H9 (cell line): Measurements from ENCODE around the gene HTRA1. TPM values are rescaled to one million over a fixed set of nuclear protein-coding genes. Genes with fewer than 3 reads are reported as not detected.

Experiments
- DNase-seq: peaks from one replicate; pipeline ENCODE4 v3.0.0-alpha.2; 2017
- H2AFZ ChIP-seq: one replicate; pipeline ENCODE4 v1.6.1; 2013; ENCODE audit warnings: mild to moderate bottlenecking, low read length, control low read depth, moderate library complexity
- H2AK5ac ChIP-seq: 2 replicates; pipeline ENCODE4 v1.6.1; 2013; ENCODE audit warnings: low read length, control low read depth, mixed read lengths; ENCODE audit not compliant: insufficient read length
- H2BK120ac ChIP-seq: one replicate; pipeline ENCODE4 v1.6.1; 2013; ENCODE audit warnings: low read depth, mild to moderate bottlenecking, low read length, control low read depth, inconsistent platforms; ENCODE audit not compliant: poor library complexity, severe bottlenecking
- H2BK12ac ChIP-seq: 2 replicates; pipeline ENCODE4 v1.6.1; 2013; ENCODE audit warnings: low read length, control low read depth, mixed read lengths, low read depth; ENCODE audit not compliant: insufficient read length
- H2BK15ac ChIP-seq: 2 replicates; pipeline ENCODE4 v1.6.1; 2013; ENCODE audit warnings: low read depth, low read length, control low read depth
- H2BK20ac ChIP-seq: one replicate; pipeline ENCODE4 v1.6.1; 2013; ENCODE audit warnings: low read depth, mild to moderate bottlenecking, low read length, control low read depth, inconsistent platforms; ENCODE audit not compliant: poor library complexity, severe bottlenecking
- H2BK5ac ChIP-seq: 2 replicates; pipeline ENCODE4 v1.6.1; 2013; ENCODE audit warnings: low read length, control low read depth, mixed read lengths; ENCODE audit not compliant: insufficient read length
- H3K14ac ChIP-seq: 2 replicates; pipeline ENCODE4 v1.6.1; 2013; ENCODE audit warnings: low read length, control low read depth; ENCODE audit not compliant: insufficient read depth
- H3K18ac ChIP-seq: 2 replicates; pipeline ENCODE4 v1.6.1; 2013; ENCODE audit warnings: low read depth, mild to moderate bottlenecking, mixed read lengths, low read length, control low read depth; ENCODE audit not compliant: insufficient read length
- H3K23ac ChIP-seq: 2 replicates; pipeline ENCODE4 v1.6.1; 2013; ENCODE audit warnings: low read length, control low read depth, mixed read lengths, low read depth; ENCODE audit not compliant: insufficient read length
- H3K23me2 ChIP-seq: 2 replicates; pipeline ENCODE4 v1.6.1; 2013; ENCODE audit warnings: low read depth, mild to moderate bottlenecking, mixed read lengths, low read length, control low read depth; ENCODE audit not compliant: insufficient read length, poor library complexity, severe bottlenecking
- H3K27ac ChIP-seq: 2 replicates; pipeline ENCODE4 v1.5.1; 2013; ENCODE audit warnings: low read length, control low read depth, mixed read lengths, low read depth; ENCODE audit not compliant: insufficient read length
- H3K27me3 ChIP-seq: 2 replicates; pipeline ENCODE4 v1.6.1; 2013; ENCODE audit warnings: low read length, control low read depth, inconsistent platforms; ENCODE audit not compliant: insufficient read depth
- H3K4ac ChIP-seq: 2 replicates; pipeline ENCODE4 v1.6.1; 2013; ENCODE audit warnings: low read depth, mild to moderate bottlenecking, control low read depth, inconsistent platforms, low read length, moderate library complexity
- H3K4me1 ChIP-seq: 2 replicates; pipeline ENCODE4 v1.6.1; 2013; ENCODE audit warnings: low read length, control low read depth, inconsistent platforms; ENCODE audit not compliant: insufficient read depth
- H3K4me2 ChIP-seq: 2 replicates; pipeline ENCODE4 v1.6.1; 2013; ENCODE audit warnings: low read length, control low read depth, mixed read lengths; ENCODE audit not compliant: insufficient read length, insufficient read depth
- H3K56ac ChIP-seq: 2 replicates; pipeline ENCODE4 v1.6.1; 2013; ENCODE audit warnings: low read depth, mild to moderate bottlenecking, mixed read lengths, low read length, control low read depth; ENCODE audit not compliant: insufficient read length
- H3K79me1 ChIP-seq: 2 replicates; pipeline ENCODE4 v1.6.1; 2013; ENCODE audit warnings: low read depth, mild to moderate bottlenecking, moderate library complexity, low read length, control low read depth, inconsistent platforms; ENCODE audit not compliant: insufficient read depth, poor library complexity, severe bottlenecking
- H3K79me2 ChIP-seq: 2 replicates; pipeline ENCODE4 v1.6.1; 2013; ENCODE audit warnings: low read length, control low read depth, inconsistent platforms; ENCODE audit not compliant: insufficient read depth
- H3K9ac ChIP-seq: 2 replicates; pipeline ENCODE4 v1.6.1; 2013; ENCODE audit warnings: low read length, control low read depth, mixed read lengths; ENCODE audit not compliant: insufficient read length; ENCODE audit errors: extremely low read depth
- H3K9me3 ChIP-seq: one replicate; pipeline ENCODE4 v1.6.1; 2013; ENCODE audit warnings: low read depth, low read length, inconsistent platforms; ENCODE audit not compliant: control insufficient read depth
- H3T11ph ChIP-seq: one replicate; pipeline ENCODE4 v1.6.1; 2013; ENCODE audit warnings: mild to moderate bottlenecking, low read length, control low read depth, inconsistent platforms
- H4K20me1 ChIP-seq: one replicate; pipeline ENCODE4 v1.6.1; 2013; ENCODE audit not compliant: control insufficient read depth, insufficient read length, insufficient read depth
- H4K5ac ChIP-seq: 2 replicates; pipeline ENCODE4 v1.6.1; 2013; ENCODE audit warnings: low read depth, mild to moderate bottlenecking, mixed read lengths, low read length, control low read depth; ENCODE audit not compliant: insufficient read length
- H4K8ac ChIP-seq: replicated peaks from 2 replicates; pipeline ENCODE4 v1.6.1; 2013; ENCODE audit warnings: low read length, control low read depth, mixed read lengths, low read depth; ENCODE audit not compliant: insufficient read length
- H4K91ac ChIP-seq: 2 replicates; pipeline ENCODE4 v1.6.1; 2013; ENCODE audit warnings: low read depth, mild to moderate bottlenecking, moderate library complexity, mixed read lengths, low read length, control low read depth; ENCODE audit not compliant: insufficient read length
- H3K27ac Mint-ChIP-seq, 3 experiments: 2 replicates in 2 of 3; 3 replicates in 1 of 3; pipeline ENCODE4 v1.8.0; 2020 to 2021; ENCODE audit warnings: mixed read lengths in 3 of 3, mild to moderate bottlenecking in 1 of 3, moderate library complexity in 1 of 3
- H3K27me3 Mint-ChIP-seq: 2 replicates; pipeline ENCODE4 v1.8.0; 2021; ENCODE audit warnings: low read depth, mild to moderate bottlenecking, moderate library complexity, mixed read lengths
- H3K36me3 Mint-ChIP-seq, 3 experiments: 2 replicates in 2 of 3; 3 replicates in 1 of 3; pipeline ENCODE4 v1.8.0; 2020 to 2021; ENCODE audit warnings: low read depth in 3 of 3, mixed read lengths in 3 of 3; ENCODE audit not compliant: insufficient read depth in 1 of 3
- H3K4me1 Mint-ChIP-seq, 2 experiments: 2 replicates each; pipeline ENCODE4 v1.8.0; 2020; ENCODE audit warnings: mixed read lengths in 2 of 2
- H3K4me3 Mint-ChIP-seq, 2 experiments: 2 replicates in 1 of 2; 3 replicates in 1 of 2; pipeline ENCODE4 v1.8.0; 2020 to 2021; ENCODE audit warnings: mild to moderate bottlenecking in 2 of 2, mixed read lengths in 2 of 2, moderate library complexity in 1 of 2
- H3K9me3 Mint-ChIP-seq, 2 experiments: 2 replicates in 1 of 2; 3 replicates in 1 of 2; pipeline ENCODE4 v1.8.0; 2020; ENCODE audit warnings: mild to moderate bottlenecking in 2 of 2, mixed read lengths in 2 of 2, moderate library complexity in 1 of 2
- CTCF ChIP-seq: fragments of 200-600 bp; sonication (generic); conservative IDR thresholded peaks from 3 replicates; pipeline ENCODE4 v1.8.0; 2021; ENCODE audit warnings: antibody characterized with exemption, mild to moderate bottlenecking
- WGBS: extraction: QIAGEN DNeasy Blood & Tissue Kit; methylation state at CpG from one replicate; pipeline ENCODE4 v1.1.7; 2013; ENCODE audit warnings: missing lambda C conversion rate, low lambda C conversion rate, mixed read lengths; ENCODE audit not compliant: insufficient read length; ENCODE audit errors: extremely low coverage; 5-methylcytosine and 5-hydroxymethylcytosine counted together
- total RNA-seq: library from RNA; stranded (reverse); gene quantifications from 2 replicates; pipeline ENCODE4 v1.2.1, GENCODE V29; 2021

The HTRA1 gene
- total RNA-seq, 1 experiment from 2014 or later, result 11.1 TPM

DNA sequence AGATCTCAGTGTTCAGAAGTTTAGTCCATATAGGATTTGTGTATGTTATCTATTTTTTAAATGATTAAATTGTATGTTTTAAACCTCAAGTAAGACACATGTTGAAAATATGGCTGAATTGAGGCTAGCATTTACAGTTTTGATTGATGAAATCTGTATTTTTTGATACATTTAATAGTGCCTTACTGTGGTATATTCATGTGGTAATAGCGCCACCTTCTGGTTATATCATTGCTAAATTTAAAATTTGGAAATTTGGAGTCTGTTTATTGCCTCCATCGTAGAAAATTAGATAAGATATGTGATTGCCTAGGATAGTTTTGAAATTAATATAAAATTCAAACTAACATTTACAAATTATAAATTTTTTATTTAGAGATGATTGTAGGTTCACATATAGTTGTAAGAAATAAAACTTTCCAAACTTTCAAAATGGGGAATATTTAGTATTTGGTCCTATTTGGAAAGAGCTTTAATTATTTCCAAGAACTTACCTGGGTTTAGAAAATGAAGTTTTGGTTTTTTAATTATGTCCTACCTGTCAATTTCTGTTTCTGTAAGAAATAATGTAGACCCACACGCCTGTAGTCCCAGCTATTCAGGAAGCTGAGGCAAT, 26.0 kb upstream of the HTRA1 start:
- H3K27me3 ChIP-seq, result no peaks in the 10 kb centered on the region
- Mint-ChIP-seq H3K4me3 (no peak overlapping the region), H3K9me3 (no peaks in the 10 kb centered on the region; a peak in 1 of 5 replicates), H3K36me3 (peaks cover 0 to 17% (median 5%) of the 10 kb centered on the region in 3 experiments; a peak in 4 of 7 replicates), H3K27me3 (no peaks in the 10 kb centered on the region), H3K4me1 (no peaks in the 10 kb centered on the region), H3K27ac (no peak overlapping the region)
- no peak overlapping the region for H3T11ph ChIP-seq
- no peak overlapping the region for H2BK5ac ChIP-seq
- no peak overlapping the region for H2BK120ac ChIP-seq
- H3K4me1 ChIP-seq, result no peaks in the 10 kb centered on the region
- no peaks in the 10 kb centered on the region for H3K79me2 ChIP-seq
- no peak overlapping the region for H4K8ac ChIP-seq
- H3K9ac ChIP-seq, result no peak overlapping the region
- H3K79me1 ChIP-seq, result no peaks in the 10 kb centered on the region
- WGBS, result no CpG with 5 or more reads among the region's 3 CpGs
- no peak overlapping the region for H2BK12ac ChIP-seq
- no peak overlapping the region for H4K91ac ChIP-seq
- no peak overlapping the region for H3K23ac ChIP-seq
- no peak overlapping the region for H2BK15ac ChIP-seq
- no peaks in the 10 kb centered on the region for H3K23me2 ChIP-seq
- H3K9me3 ChIP-seq, result no peaks in the 10 kb centered on the region
- H4K5ac ChIP-seq, result no peak overlapping the region
- no peak overlapping the region for H3K18ac ChIP-seq
- H2BK20ac ChIP-seq, result no peak overlapping the region
- H3K14ac ChIP-seq, result no peak overlapping the region
- H3K4me2 ChIP-seq, result no peak overlapping the region
- no peak for DNase-seq
- TF ChIP-seq CTCF, result peak; percentile 89
- no peak overlapping the region for H2AK5ac ChIP-seq
- H3K4ac ChIP-seq, result no peak overlapping the region
- no peak overlapping the region for H3K27ac ChIP-seq
- H4K20me1 ChIP-seq, result no peaks in the 10 kb centered on the region
- H3K56ac ChIP-seq, result no peak overlapping the region
- H2AFZ ChIP-seq, result no peak overlapping the region
